HG03097 (cell line): ENCODE results near the gene PCDH9.

Source experiments
- ATAC-seq: cut with Tn5 transposase; IDR thresholded peaks from one replicate; pipeline ENCODE4 v1.9.1; 2021; ENCODE audit not compliant: unreplicated experiment, low FRiP score

Gene PCDH9

DNA sequence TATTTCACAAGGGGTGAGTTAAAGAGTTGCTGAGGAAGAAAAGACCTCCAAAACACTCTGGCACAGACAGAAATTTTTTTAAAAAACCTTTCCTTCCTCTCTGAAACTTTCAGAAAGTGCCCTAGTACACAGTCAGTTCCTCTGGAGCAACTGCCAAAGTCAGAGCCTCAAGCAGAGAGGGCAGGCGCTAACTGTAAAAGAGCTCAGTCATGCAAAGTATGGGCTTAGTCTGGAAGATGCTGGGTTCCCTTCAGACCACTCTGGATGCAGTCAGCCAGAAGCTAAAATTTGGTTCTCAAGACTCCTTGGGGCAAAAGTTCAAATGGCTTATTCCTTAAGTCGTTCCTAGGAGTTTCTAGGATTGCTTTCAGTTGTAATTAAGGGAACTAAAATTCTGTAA is 671.6 kb downstream of the PCDH9 start:
- no peak for ATAC-seq

DNA sequence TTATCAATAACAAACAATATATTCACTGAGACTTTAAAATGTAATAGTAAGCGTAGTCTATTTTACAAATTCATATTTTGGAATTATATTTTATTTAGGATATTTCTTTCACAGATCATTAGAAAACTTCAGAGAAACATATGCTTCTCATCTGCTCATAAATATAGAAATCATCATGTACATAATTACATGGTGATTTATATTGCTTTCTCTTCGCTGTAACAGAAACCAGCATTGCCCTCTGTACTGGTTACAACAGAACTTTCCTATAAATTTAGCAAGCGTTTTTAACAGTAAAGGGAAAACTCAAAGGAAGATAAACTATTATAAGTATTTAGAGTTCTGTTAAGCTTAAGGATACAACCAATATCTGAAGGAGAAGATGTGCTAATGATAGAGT is 672.8 kb downstream of the PCDH9 start:
- no peak for ATAC-seq

DNA sequence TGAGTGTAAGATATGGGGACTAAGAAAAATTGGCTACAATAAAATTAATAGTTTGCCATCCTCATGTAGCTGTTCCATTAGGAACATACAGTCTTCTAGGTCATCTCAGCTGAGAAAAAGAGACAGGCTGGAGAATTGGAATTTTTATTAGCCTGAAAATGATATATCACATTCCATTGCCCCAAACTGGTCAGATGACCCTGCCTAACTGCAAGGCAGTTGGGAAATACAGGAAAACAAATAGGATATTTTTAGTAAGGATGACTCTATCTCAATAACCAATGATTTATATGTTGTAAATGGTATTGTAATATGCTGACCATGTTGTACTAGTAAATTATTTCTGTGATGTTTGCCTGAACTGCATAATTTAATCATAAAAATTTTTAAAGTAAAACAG is 673.8 kb downstream of the PCDH9 start:
- no peak for ATAC-seq

DNA sequence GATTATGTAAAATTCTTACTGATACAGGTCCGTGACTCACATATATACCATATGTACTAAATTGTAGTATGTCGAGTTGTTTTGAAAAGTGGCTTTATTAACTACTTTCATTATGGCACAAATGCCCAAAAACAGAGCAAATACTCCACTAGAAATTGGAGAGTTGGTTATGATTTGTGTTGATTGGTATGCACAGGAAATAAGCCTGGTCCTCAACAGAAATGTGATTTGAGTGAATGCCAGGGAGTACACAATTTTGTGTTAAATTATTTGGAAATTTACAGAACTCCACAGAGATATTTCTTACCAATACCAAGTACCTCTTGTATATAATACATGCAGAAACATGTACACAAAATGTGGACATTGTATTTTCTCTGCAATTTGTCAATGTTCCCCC is 676.7 kb downstream of the PCDH9 start:
- ATAC-seq: no peak

DNA sequence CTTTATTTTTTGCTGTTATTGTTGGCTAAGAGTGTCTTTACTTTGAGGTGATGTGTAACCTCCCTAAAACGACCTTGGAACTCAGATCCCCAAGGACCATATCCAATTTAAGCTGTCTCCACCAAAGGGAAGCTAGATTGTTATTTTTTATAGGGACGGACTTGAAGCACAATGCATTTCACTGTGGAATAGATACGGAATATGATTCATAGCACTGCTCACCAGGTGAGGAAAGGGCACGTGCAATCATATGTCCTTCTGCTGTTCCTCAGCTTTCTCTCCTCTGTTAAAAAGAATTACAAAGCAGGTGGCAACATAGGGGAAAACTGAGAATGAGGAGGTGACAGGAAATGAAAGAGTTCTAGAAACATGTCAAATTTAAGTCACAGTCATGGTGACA is 679.0 kb downstream of the PCDH9 start:
- no peak for ATAC-seq

DNA sequence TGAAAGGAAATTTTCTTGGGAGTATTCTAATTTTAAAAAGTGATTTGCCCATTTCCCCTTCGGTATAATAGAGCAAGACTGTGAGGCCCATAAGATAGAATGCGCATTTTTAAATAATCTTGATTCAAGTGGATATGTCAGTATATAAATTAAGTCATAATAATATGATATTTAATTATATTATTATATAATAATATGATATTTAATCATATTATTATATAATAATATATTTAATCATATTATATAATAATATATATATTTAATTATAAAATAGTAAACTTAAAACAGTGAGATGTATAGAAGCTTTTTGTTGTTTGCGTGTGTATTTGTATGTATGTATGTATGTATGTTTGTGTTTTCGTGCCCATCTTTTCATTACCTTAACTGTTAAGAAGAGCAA is 682.5 kb downstream of the PCDH9 start:
- no peak for ATAC-seq

DNA sequence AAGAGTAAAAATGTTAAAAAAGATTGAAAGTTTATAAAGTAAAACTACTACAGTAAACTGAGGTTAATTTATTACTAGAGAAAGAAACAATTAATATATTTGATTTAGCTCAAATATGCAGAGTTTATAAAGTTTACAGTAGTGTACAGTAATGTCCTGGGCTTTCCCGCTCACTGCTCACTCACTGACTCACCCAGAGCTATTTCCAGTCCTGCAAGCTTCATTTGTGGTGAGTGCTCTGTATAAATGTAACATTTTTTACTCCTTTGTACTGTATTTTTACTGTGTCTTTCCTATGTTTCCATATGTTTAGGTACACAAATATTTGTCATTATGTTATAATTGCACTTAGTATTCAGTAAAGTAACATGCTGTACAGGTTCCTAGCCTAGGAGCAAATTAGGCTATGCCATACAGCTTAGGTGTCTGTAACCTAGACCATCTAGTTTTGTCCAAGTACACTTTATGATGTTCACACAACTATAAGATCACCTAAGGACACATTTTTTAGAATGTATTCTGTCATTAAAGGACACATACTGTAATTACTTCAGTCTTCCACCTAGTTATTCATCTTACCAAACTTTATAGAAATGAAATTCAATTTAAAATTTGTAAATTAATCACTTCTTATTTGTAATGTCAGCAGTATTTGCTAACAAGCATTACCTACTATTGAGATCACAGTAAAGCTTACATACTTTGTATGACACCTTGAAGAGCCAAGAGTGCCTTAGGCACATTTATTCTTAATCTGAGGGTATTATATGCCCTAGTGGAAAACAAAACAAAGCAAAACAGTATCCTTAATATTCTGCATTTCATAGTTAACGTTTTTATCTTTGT is 683.4 kb downstream of the PCDH9 start:
- ATAC-seq: no peak

DNA sequence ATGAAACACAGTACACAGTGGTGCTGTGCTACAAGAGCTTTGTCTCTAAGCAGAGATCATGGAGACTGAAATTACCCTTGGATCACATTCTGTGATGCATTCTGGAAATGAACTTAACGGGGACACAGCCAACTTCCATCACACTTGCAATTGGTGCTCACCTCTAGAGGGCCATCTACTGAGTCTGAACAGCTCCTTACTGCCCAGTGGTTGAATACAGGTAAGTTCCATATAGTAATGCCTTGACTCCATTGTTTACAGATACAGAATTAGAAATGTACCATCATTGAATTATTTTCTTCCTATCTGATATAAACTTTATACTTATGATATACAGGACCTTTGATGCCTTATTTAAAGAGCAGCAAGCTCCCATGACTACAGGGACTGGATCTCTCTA is 686.4 kb downstream of the PCDH9 start:
- peak; percentile 56 for ATAC-seq

DNA sequence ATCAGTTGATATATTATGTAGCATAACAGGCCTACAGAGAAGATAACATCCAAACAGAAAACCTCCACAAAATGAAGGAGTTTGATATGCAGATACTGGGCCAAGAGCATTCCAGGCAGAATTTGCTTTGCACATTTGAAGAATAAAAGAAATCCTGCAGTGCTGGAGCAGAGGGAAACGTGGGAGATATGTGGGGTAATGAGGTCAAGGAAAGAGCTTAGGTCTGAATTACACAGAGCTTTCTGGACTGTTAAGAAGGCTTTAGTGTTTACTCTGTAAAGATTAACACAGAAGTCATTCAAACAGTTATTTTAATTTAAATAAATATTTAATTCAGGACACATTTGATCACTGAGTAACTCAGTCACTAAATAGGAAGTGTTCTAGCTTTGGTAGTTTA is 692.7 kb downstream of the PCDH9 start:
- no peak for ATAC-seq

DNA sequence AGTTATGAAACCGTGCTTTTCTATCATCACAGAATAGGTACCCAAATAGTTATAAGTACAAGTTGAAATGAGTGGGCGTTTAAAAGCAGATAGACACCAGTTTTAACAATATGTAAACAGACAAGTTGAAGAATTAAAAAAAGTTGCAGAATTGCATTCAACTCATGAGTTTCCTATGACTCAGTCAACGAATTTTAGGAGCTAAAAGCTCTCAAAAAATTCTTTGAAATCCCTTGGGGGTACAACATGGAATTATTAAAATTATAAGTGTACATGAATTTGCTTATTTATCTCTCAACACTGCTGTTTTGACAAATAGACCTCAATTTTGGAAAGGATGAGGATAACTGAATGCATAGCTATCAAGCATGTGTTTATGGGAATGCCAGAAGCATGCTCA is 693.4 kb downstream of the PCDH9 start:
- no peak for ATAC-seq

DNA sequence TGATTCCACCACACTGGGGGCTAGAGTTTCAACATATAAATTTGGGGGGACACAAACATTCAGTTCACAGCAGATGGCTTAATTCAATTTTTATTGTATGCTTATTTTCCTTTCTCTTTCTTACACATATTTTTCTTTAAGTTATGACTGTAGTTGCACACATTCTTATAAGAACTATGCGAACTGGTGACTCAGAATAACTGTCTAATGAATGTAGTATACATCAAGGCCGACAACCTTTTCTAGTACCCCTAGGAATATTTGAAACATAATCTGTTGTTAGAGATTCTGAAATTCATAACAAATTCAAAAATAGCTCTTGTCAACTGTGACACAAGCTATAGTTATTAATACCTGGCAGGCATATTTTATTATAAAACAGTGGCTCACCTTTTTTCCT is 695.6 kb downstream of the PCDH9 start:
- no peak for ATAC-seq

DNA sequence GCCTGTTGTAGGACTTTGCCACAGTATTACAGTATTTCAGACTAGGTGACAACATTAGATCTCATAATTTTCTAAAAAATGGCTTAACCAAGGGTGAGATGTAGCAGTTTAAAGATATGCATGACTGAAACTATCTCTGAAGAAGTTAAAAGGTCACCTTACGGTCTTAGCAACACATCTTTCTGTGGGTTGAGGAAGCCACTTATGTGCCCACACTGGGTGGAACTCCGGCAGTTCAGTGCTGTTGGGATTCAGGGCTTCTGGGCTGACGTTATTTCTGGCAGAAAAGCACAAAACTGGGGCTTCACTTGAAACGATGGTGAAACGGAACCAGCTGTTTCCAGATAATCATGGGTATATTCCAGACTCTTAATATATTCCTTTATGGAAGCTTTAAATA is 697.3 kb downstream of the PCDH9 start:
- no peak for ATAC-seq

DNA sequence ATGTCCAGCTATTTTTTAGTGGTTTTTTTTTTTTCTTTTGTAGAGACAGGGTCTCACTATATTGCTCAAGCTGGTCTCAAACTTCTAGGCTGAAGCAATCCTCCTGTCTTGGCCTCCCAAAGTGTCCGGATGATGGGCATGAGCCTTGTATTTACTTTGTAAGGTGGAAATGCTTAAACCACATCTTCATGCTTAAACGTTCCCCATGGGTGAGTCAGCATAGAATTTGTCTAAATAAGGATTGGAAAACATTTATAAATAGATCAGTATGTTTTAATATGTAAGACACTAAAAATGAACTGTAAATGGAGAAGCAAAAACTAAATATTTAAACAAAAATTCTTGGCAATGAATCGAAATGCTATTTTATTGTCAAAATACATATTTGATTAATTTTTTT is 698.0 kb downstream of the PCDH9 start:
- ATAC-seq: no peak

DNA sequence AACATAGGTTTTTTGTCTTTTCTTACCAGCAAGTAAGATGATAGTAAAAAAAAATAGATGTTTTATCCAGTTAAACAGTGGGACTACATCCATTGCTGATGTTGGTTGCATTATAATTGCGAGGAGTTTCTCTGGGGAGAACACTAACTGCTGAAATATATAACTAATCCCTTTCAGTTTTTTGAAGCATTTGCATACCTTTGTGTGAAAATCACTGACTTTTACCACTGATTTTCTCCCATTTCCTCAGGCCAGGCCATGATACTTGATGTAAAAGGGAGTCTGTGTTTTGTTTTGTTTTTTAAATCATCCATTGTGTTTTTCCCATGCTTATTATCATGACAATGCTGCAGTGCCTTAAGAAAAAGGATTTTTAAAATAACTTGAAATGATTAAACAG is 699.5 kb downstream of the PCDH9 start:
- ATAC-seq: no peak

DNA sequence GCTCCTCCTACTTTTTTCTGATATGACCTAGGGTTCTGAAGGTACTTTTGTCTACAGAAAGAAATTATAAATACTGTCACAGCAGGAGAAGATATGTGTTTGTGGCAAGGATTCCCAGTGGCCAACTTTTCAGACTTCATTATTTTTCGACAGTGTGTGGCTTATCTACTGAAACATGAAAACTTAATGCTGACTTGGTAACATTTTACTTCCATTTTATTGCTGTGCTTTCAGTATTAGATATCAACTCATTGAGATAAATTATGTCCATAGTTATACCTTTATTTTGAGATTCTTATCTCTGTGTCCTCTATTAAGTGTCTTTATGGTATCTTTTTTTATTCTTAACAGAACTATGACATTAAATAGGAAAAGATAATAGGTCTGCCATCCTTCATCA is 700.0 kb downstream of the PCDH9 start:
- no peak for ATAC-seq

DNA sequence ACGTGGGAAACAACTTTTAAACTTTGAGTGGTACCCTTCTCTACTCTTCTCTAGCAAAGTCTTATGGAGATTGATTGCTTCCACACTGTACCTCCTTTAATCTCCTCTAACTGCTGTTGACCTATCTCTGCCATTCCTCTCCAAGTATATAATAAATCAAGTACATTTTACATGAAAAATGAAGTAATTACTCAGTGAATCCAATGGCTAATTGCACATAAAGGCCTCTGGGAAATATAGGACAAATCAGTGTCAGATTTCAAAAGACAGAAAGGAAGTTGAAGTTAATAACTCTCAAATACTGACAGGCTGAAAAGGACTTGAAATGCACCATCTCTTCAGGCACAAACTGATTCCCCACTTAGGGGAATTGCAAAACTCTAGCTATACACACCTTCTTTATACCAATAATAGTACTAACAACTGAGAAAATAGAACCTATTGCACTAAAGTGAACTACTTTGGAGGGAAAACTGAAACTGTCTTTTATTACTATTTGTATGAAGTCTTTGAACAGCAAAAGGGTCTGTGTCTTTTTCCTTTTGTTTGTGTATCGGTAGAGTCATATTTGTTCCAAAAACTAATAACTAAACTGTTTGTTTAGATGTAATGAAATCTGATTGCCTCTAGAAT is 701.1 kb downstream of the PCDH9 start:
- no peak for ATAC-seq

DNA sequence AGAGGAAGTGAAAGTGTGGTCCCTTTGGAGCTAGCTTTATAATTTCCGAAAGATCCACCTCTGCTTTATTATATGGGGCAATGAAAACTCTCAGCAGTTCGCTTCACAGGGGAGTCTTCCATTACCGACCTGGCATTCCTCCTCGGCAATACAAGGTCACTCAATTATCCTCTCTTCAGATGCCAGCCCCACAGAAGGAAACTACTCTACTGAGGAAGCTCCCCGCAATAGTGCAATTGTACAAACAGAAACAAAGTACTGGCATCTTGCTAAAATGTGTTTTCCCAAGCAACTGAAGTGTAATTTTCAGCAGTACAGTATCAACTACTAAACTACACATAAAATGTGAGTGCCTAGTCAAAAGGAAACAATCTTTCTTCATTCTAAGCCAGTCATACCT is 702.0 kb downstream of the PCDH9 start:
- no peak for ATAC-seq

DNA sequence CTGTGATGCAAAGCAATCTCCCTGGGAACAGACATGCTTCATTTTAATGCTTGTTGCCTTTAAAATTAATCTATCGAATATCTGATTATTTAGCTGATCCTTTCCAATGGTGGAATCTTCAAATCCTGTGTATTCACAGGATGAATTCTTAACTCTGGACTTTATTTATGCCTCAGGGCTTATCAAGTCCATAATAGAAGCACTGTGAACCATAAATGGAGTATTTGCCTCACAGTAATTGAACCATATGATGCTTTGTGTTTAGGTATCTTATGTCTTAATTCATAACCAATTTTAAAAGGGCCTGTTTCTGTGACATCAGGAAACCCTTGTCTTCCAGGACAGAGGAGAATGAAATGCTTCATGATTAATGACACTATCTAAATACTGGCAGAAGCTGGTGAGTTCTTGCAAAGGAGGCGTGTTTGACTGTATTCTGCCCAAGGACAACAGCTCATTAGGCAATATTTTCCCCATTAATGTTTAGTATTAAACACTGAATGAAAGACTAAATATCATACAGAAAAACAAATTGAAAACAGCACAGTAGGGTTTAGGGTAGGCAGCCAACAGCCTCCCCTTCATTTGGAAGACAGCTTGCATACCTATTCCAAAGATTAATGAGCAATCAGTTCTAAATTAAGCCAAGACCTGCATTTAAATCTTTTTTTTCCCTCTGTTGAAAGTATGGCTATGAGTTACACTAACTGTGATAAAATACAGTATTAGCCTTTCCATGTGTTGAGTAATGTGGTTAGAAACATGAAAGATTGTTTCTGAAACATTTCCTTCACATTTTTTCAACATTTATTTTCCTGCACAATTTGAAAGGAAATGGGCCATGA is 709.4 kb downstream of the PCDH9 start:
- no peak for ATAC-seq

DNA sequence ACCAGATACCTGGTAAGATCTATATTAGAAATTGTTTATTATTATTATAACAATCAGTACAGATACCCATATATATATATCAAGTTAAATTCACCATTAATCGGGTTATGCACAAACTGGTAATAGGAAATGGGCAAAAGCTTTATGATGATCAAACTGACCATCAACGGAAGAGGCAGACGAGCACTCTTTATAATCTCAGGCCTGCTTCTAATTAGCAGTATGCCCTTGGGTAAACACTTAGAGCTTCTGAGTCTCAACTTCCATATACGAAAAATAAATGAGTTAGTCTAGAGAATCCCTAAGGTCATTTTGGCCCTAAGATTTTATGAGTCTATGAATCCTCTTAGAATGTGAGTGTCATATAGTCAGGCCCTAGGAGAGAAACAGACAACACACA is 710.9 kb downstream of the PCDH9 start:
- no peak for ATAC-seq

DNA sequence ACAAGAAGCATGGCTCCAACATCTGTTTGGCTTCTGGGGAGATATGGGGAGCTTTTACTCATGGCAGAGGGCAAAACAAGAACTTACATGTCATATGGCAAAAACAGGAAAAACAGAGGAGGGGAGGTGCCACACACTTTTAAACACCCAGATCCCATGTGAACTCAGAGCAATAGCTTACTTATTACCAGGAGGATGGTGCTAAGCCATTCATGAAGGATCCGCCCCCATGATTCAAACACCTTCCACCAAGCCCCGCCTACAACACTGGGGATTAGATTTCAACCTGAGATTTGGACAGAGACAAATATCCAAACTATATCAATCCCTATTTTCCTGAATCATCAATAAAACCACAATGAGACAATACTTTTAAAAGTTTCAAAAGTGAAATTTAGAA is 712.1 kb downstream of the PCDH9 start:
- ATAC-seq: no peak

DNA sequence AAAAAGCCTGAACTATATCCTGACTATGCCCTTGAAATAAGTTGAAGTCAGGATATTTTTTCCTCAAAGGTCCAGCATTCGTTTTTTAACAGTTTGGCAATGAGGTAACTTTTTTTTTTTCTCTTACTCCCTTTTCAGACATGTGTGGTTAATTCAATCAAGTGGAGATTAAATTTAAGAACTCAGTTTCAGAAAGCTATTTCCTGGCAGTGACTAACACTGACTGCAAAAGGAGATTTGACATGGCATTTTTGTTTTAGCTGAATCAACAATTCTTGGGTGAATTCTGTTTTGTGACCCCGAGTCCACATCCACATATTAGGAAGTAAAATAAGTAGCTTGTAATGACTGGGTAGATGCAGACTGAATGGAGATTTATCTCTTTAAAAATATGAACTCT is 716.4 kb downstream of the PCDH9 start:
- ATAC-seq: no peak

DNA sequence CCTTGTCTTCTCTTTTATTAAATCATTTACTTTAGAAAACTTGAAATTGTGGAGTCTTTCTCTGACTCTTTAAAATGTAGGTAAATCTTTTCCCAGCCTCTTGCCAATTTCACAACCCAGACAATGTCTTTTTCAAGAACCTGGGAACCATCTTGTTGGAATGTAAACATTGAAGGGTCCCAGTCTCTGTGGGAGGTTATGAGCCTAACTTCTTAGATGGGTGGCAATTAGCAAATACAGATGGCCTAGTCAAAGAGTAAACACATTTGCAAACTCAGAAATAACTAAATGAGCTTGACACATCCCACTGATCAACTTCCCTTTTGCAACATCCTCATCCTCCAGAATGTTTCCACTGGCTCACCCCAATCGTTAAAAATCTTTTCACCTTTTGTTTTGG is 721.0 kb downstream of the PCDH9 start:
- ATAC-seq: no peak
